ENCODE results near the gene FAM117B.

Gene FAM117B

DNA sequence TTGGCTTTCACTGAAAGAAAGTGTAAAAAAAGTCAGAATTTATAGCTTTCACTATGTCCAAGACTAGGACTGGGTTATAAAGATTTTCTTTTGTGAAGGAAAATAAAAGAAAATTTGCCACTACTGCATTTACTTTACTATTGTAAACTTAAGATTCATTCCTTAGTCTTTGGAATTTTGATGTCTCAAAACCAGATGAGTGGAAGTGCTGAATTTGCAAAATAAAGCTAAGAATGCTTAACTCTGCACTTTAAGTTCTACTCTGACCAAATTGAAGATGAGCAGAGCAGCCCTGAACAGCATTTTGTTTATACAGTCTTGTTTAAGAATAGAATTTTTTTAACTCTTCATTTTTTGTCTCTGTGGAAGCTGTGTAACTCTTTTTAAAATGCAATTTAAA is 134.4 kb downstream of the FAM117B start:
- TF ChIP-seq, protein P1, sequence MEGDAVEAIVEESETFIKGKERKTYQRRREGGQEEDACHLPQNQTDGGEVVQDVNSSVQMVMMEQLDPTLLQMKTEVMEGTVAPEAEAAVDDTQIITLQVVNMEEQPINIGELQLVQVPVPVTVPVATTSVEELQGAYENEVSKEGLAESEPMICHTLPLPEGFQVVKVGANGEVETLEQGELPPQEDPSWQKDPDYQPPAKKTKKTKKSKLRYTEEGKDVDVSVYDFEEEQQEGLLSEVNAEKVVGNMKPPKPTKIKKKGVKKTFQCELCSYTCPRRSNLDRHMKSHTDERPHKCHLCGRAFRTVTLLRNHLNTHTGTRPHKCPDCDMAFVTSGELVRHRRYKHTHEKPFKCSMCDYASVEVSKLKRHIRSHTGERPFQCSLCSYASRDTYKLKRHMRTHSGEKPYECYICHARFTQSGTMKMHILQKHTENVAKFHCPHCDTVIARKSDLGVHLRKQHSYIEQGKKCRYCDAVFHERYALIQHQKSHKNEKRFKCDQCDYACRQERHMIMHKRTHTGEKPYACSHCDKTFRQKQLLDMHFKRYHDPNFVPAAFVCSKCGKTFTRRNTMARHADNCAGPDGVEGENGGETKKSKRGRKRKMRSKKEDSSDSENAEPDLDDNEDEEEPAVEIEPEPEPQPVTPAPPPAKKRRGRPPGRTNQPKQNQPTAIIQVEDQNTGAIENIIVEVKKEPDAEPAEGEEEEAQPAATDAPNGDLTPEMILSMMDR (IDR thresholded peaks at IDR 0.05; ENCODE audit: control insufficient read depth, insufficient read depth, low read depth, low read length, missing control alignments), result no peak
- DNase-seq (ENCODE audit: low read depth), result no peak
- no peak overlapping the region for H3K4me3 ChIP-seq (ENCODE audit: control insufficient read depth, low read depth, low read length)

DNA sequence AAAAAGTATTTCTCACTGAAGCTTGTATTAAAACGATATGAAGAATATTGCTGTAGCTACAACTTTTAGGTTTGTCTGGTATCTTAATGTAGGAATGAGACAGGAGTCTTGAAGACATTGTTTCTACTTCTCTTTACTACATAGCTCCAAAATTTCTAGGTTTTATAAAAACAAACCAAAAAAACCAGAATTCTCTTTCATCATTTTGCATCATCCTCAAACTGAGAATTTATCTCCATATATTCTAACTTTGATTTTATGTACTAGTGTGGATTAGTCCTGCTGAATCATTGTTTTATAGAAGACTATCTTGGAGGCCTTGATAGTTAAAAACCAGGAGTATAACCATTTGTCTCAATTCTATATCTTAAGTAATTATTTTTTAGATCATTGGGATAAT is 136.6 kb downstream of the FAM117B start:
- no peak overlapping the region for H3K4me3 ChIP-seq (ENCODE audit: control insufficient read depth, low read depth, low read length)
- TF ChIP-seq, protein P1 (IDR thresholded peaks at IDR 0.05; ENCODE audit: control insufficient read depth, insufficient read depth, low read depth, low read length, missing control alignments), result no peak
- DNase-seq (ENCODE audit: low read depth), result no peak

DNA sequence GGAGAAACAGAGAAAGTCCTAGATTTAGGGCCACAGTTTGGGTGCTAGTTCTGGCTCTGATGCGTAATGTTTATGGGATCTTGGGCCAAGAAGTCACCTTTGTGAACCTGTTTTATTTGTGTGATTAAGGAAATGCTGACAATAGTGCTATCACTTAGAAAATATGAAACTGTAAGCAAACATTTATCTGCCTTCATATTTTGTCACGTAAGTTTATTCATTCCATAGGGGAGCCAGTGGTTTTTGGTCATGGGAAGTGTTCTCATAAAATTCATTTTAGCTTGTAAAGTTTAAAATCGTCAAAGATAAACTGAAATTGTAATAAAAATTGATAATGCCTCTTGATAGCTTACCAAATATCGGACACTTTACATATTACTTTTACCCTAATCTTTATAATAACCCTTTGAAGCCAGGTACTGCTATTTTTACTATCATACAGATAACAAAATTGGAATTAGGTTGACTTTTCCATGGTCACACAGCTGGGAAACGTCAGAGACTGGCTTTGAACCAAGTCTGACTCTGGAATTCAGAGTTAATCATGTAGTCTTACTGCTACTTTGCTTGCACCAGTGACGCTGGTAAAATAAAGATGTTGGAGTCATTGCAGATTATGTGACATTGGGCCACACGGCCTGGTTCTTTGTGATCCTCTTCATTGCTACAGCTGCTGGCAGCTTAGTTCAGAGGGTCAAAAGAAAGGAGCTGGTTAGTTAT is 137.1 kb downstream of the FAM117B start:
- H3K4me3 ChIP-seq (ENCODE audit: control insufficient read depth, low read depth, low read length), result no peak overlapping the region
- TF ChIP-seq, protein P1 (IDR thresholded peaks at IDR 0.05; ENCODE audit: control insufficient read depth, insufficient read depth, low read depth, low read length, missing control alignments), result no peak
- DNase-seq (ENCODE audit: low read depth), result no peak

DNA sequence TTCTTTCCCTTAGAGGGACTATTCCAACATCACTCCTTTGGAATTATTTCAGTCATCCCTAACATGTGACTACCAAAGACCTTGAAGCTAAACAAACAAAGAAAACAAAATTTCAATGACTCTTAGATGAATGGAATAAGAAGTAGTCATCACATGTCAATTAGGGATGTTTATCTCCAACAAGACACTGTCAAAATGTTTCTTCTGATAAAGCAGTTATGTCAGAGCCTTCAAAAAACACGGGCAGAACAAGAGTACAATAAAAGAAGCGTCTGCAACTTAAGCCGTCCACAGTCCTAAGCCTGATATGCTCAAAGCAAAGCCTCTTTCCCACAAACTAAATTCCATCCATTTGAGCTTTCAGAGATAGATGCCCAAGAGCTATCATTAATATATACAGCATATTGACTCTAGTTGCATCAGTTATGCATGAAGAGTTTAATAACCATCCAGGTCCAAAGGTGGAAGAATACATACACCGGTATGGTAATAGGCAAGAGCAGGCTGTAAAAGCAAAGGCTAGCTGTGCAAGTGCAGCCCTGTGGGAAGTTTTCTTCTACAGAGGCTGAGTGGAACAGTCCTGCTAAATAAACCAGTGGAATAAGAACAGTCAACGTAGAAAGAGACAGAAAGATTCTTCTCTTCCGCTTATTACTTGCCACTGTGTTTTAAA is 138.7 kb downstream of the FAM117B start:
- no peak overlapping the region for H3K4me3 ChIP-seq (ENCODE audit: control insufficient read depth, low read depth, low read length)
- DNase-seq (ENCODE audit: low read depth), result no peak
- TF ChIP-seq, protein P1 (IDR thresholded peaks at IDR 0.05; ENCODE audit: control insufficient read depth, insufficient read depth, low read depth, low read length, missing control alignments), result no peak

DNA sequence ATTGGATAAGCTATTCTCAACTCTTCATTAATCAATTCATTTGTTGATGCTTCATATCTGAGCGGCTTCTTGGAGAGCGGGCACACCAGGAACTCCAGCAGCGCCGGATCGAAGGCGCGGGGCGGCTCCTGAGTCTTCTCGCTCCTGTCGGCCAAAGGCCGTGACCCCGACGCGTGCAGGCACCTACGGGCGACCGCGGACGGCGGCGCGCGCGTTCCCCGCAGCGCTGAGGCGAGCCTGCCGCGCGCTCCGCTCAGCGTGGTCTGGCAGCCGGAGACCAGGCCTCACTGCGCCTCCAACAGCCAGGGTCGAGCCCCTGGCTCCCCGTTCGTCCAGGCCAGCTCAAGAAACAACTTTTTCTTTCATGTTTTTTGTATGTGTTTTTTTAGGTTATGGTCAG is 139.3 kb downstream of the FAM117B start:
- no peak for DNase-seq (ENCODE audit: low read depth)

DNA sequence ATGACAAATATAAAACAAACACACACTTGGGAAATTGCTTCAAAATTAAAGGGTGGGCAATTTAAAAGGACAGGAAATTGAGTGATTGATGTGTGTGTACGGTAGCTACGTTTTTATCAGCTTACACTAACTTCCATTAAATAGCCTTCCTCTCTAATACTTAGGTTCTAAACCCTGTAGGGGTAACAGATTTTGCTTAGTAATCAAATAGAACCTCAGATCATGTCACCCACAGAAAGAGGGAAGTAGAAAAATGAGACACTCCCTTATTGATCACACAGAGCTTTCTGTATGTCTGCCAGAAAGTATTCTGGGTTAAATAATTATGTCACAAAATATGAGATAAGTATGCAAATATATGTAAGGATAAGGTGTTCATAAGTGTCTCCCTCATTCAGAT is 143.4 kb downstream of the FAM117B start:
- TF ChIP-seq, protein P1 (IDR thresholded peaks at IDR 0.05; ENCODE audit: control insufficient read depth, insufficient read depth, low read depth, low read length, missing control alignments), result no peak
- H3K4me3 ChIP-seq (ENCODE audit: control insufficient read depth, low read depth, low read length), result no peak overlapping the region
- no peak for DNase-seq (ENCODE audit: low read depth)

More for the DNA sequence above, 139.3 kb downstream of the FAM117B start:
- TF ChIP-seq, protein P1 (IDR thresholded peaks at IDR 0.05; ENCODE audit: control insufficient read depth, insufficient read depth, low read depth, low read length, missing control alignments), result no peak
- H3K4me3 ChIP-seq (ENCODE audit: control insufficient read depth, low read depth, low read length), result no peak overlapping the region

All from AG09309 (cell line).